ENCODE measurements around the gene DGCR6L.
"Not testable (repeated sequence)": the region's sequence is repeated elsewhere in the genome, so short reads cannot be mapped to it uniquely, and the experiment has no call there.

The DGCR6L gene

DNA sequence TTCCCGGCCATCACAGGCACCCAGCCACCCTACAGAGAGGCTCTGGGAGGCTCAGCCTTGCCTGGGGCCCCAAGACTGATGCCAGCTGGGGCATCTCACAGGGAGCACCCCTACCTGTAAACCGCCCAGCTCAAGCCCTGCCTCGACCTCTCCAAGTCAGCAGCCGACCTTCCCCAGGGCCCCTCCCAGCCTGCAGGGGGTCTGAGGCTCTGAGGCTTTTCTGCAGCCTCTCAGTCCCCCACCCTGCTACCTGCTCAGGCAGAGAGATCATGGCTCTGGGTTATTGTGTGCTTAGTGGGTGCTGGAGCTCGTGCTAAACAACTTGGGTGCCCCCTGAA, 28.6 kb downstream of the DGCR6L start:
- no peak for DNase-seq

DNA sequence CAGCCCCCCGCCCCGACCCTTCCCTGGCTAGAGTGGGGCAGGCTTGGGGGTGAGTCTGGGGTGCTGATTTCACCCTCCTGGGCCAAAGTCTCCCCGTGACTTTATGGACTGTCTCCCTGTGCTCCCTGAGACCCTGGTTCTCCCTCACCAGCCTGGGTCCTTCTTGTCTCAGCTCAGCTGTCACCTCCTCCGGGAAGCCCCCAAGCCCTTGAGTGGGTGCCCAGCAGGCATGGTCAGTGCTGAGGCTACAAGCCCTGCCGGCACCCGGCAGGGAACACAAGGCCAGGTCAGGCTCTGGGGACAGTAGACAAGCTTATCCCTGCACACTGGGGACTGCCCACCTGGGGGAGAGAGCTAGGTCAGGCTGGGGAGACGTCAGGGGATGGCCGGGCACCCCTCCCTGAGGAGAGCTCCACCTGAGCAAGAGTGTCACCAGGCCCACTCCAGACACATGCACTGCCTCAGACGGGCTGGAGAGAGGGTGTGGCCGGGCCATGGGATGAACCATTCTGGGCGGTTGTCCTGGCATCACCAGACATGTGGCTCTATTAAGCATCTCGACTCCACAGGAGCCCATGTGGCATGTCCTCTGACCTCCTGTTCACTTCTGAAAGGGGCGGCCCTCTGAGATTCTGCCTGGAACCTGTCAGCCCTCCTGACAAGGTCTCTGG, 29.1 kb downstream of the DGCR6L start:
- no peak for DNase-seq

DNA sequence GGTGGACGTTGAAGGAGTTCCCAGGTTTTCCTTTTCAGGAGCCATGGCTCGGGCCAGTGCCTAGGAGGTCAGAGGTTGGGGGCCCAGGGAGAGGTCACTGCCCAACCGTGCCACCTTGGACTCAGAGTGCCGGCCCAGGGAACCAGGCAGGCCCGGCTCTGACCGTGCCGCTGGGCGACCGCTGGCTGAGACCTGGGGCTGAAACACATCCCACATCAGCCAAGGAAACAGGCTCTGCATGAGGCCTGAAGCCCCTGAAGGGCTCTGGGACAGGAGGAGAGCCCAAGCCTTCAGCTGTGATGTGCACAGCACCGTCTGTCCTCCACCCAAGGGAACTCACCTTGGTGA, 29.8 kb downstream of the DGCR6L start:
- DNase-seq, result no peak

DNA sequence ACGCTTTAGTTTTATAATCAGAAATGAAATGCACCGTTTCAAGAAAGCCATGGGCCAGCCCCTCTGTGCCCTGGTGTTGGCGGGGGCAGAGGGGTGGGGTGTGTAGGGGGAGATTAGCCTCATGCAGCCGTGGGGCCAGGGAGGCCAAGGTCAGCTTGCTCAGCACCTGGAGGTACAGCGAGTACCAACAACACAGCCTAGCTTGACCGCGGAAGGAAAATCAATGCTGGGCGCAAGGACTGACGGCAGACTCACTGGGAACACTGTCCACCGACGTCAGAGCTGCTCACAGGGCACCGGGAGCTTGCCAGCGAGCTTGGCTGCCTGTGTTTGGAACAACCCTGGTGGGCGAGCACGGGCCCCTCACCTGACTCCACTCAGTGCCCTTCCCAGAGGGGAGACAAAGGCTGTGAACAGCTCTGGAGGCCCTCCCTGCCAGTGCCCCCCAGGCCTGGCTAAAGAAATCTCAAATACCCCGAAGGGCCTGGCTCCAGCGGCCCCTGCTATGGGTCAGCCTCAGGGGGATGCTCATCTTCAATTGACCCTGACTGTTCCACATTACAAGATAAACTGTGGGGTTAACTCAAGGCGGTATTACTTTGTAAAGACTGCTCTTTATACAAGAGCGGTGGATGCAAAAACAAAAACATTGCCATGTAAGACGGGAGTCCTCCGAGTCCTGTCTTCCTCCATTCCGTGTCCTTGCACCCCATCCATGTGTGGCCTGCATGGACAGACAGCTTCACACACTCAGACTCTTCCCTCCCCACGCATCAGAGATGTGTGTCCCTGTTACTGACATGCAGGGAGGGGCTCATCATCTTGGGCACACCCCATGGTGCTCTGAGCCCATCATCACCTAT, 30.4 kb downstream of the DGCR6L start:
- not testable (repeated sequence) for DNase-seq

DNA sequence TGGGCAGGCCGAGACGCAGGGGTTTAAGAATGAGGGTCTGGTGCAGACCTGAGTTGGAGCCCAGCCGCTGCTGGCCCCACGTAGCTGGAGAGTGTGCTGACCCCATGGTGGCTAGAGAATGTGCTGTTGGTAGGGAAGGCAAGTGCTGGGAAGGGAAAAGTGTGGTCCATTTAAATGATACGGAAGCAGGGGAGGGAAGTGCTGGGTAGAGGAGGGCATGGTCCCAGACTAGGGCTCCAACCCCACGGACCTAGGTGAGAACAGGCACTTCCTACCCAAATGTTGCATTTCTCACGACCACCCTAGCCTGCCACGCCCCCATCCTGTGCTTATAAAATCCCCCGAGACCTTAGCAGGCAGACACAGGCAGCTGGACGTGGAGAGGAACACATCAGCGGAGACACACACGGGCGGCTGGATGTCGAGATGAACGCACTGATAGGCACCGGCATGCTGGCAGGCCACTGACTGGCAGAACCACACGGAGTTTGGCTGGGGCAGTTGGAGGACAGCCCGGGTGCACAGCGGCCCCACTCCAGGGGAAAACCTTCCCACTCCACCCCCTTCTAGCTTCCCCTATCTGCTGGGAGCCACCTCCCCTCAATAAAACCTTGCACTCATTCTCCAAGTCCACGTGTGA, 33.0 kb downstream of the DGCR6L start:
- not testable (repeated sequence) for DNase-seq

DNA sequence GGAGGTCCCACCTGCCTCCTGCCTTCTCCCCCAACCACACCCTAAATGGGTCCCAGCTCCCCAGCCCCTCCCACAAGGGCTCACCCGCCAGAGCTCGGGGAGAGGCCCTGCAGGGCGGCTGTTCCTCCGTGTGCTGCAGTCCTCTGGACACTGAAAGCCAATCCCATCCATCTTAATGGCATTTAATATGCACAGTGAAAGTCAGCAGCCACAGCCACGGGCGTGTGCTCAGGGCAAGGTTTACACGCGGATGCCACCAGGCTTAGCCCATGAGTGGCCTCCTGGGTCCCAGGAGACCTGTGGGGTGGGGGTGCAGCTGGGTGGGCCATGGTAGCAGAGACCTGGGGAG, 33.6 kb downstream of the DGCR6L start:
- not testable (repeated sequence) for DNase-seq

DNA sequence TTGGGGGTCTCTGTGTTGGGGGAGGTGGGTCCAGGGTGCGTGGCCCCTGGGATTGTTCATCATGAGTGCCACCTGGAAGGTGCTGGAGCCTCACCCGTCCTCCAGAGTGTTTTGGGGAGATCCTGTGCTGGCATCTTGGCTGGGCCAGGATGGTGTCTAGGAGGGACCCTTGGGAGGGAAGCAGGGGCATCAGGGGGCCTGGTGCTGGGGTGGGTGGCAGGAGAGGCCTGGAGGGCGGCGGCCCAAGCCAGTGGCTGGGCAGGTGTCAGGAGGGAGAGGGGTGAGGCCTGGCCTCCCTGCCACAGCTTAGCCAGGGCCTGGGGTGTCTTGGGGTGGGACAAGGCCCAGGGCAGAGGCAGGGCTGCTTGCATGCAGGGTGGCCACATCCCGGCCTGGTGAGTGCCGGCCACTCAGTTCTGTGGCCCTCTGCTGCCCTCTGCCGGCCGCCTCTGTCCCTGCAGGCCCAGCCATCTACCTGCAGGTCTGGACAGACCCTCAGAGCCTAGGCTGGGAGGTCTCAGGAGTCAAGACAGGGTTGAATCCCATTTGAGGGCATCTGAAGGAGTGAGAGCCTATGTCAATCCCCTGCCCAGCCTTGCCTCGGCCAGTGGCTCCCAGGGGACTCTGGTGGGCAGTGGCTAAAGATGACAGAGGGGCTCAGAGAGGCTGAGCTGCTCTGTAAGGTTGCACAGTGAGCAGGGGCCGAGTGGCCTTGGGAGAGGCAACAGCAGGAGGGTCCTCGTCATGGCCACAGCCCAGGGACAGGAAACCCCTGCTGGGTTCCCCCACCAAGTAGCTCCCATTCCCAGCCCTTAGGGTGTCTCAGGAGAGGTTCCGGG, 34.2 kb downstream of the DGCR6L start:
- peak; percentile 78 for DNase-seq

DNA sequence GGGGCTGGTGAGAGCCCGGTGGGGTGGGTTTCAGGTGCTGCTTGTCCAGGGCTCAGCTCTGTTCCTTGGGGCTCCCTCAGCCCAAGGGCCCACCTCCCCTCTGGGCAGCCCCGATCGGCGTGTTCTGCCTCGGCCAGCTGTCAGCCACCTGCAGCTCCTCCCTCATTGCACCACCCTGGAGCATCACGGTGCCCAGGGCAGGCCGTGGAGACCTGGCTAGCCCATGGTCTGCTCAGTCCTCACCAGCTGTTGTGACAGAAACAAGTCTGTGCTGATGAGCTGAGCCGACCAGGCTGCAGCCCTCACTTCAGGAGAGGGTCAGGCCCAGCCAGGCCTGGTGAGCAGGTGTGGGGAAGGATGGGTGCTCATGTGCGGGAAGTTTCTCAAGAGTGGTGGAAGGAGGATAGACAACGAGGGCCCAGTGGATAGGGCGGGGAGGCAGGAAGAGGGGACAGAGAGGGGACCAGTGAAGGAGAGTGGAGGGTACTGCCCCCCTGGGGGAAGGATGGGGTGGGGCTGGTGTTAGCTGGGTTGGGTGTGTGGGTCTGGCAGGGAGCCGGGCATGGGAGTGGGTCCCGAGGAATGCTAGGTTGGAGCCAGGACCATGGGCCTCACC, 35.3 kb downstream of the DGCR6L start:
- no peak for DNase-seq

DNA sequence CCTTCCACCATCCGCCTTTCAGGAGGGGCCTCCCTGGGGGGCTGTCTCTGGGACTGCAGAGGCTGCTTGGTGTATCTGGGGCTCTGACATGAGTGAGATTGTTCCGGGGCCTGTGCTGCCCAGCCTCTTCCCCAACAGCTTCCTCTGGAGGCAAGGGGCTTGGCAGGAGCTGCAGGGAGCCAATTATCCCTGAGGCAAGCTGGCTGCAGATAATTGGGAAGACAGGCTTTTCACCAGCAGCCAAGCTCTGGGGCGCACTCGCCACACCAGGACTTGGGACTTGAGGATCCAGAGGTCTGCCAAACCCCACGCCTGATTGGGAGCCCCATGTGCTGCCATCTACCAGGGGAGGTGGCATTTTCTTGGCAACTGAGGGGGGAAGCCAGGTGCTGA, 36.2 kb downstream of the DGCR6L start:
- no peak for DNase-seq

DNA sequence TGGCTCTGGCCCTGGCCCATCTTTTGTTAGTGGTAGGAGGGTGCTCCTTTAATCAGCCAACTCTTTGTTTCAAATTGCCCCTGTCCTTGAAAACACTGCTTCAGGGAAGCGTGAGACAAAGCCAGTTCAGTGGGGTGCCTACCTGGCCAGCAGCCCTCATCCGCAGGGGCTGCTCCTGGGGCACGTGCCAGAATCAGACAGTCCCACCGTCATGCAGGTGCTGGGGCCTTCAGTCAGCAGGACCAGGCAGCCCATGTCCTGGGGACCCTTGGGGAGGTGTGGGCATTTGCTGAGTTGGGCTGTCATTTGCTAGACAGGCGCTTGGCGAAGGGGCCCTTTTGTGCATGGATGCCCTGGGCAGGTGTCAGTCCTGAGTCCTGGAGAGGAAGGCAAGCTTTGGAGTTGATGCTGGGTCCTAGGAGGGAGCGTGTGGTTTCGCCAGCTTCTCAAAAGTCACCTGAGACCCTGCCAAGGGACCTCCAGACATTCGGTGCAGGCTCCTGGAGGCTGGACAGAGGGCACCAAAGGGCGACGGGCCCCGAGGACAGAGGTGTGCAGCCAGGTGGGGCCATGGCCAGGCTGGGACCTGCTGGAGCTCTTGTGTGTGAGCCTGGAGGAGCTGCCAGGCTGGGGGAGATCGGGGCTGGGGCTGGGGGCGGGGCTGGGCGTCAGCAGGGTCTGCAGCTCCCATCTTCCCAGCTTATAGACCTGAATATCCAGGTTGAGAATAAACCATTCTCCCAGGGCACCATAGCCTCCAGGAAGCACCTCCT, 36.8 kb downstream of the DGCR6L start:
- no peak for DNase-seq

DNA sequence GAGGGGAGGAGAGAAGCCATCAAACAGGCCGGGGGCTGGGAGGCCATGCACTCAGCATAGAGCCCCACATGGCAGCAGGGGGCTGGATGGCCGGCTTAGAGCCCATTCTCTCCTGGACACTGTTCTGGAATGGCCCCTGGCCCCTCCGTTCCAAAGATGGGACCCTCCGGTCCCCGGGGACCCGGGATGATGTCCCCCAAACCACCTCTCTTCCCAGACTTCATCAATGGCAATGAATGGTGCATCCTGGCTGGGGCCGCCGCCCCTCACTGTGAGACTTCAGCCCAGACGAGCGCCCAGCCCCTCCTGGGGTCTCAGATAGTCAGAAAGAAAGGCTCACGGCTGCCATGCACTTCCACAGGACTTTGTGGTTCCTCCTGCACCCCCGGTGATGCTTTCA, 38.0 kb downstream of the DGCR6L start:
- DNase-seq, result no peak

DNA sequence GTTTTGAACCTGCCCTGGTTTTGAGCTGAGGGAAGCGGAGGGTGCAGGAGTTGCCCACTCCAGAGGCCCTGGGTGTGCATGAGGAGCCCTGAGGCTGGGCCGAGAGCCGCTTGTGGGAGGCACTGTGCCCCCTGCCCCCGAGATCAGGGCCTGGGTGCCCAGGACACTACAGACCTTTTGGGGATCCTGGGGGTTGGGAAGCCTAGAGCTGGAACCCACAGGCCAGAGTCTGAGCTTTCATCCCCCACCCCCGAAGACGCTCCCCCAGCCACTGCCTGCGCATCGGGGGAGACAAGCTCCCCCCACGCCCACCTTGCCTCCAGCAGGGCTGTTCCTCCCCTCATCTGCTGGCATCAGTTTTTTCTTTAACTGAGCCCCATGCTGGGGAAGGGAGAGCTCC, 38.4 kb downstream of the DGCR6L start:
- not testable (repeated sequence) for DNase-seq

DNA sequence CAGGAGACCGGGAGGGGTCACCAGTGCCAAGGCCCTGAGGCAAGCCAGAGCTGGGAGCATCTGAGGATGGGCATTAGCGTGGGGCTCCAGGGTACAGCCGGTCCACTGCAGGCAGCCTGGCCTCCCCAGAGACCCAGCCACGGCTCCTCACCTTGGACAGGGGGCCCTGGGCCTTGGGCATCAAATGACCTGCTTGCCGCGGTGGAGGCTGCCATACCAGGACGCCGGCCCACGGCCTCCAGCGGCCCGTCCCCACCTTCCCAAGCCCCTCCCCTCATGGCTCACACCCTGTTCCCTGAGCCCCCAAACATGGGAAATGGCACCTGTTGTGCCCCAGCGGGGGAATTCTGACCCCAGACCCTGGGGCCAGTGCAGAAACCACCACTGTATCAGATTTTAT, 39.0 kb downstream of the DGCR6L start:
- no peak for DNase-seq

DNA sequence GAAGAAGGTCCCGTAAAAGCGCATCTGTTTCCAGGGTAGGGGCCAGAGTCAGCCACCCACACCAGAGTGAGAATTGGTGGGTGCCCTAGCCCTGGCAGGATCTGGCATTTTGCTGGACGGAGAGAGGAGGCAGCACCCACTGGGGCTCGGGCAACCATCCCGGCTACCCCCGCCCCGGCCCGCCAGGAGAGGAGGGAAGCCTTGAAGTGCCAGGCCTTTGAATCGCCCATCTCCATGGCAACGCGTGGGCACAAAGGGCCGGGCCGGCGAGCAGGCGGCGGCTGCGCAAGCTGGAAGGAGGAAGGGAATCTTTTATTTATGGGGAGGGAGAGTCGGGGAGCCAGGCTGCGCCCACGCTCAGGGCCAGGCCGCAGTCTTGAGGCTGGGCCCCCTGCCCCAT, 39.7 kb downstream of the DGCR6L start:
- DNase-seq, result not testable (repeated sequence)

DNA sequence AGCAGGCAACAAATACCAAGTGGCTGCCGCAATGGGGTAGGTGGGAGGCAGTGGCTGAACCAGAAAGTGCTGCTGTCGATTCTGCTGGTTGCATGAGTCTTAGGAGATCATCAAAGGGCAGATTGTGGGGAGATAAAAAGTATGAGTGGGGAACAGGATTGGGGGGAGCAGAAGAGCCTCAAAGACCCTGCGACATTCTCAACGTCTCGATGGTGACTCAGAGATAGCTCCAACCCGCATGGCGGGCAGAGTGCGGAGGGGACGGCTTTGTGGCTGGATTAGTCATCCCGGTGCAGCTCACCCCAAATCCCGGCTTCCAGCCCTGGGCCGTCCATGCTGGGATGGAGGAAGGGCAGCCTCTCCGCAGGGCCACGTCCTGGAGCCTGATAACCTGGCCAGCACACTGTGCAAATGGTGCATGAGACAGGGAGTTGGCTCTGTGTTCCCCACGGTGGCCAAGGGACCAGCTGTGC, 40.2 kb downstream of the DGCR6L start:
- DNase-seq, result no peak

DNA sequence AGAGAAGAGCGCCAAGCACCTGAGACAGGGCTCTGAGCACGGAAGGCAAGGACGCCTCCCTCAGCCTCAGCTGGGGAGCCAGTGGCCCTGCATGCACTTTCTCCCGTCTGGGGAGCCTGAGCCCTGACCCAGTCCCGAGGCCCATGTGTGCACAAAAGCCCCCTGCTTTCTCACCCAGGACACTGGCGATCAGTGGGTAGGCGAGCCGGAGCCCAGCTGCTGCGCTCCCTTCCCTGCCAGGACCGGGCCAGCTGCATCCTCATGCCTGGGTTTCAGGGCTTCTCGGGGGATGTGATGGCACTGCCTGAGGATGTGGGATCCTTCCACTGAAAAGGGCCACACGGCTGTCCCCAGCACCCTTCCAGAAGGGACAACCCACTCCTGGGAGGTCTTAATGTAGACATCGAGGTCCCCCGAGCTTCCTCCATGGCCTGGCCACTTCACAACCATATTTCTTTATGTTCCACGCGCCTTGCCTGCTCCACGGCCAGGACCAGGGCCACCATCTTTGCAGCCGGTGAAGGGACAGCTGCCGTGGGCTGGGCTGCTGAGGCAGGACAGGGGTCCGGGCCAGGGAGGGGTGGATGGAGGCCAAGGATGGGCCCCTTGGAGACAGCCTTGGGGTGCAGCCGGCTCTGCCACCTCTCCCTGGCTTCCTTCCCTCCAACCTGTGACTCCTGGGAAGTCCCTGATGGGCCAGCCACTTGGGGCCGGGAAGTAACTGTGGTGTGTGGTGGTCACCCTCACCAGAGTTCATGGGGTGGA, 41.0 kb downstream of the DGCR6L start:
- DNase-seq, result not testable (repeated sequence)

DNA sequence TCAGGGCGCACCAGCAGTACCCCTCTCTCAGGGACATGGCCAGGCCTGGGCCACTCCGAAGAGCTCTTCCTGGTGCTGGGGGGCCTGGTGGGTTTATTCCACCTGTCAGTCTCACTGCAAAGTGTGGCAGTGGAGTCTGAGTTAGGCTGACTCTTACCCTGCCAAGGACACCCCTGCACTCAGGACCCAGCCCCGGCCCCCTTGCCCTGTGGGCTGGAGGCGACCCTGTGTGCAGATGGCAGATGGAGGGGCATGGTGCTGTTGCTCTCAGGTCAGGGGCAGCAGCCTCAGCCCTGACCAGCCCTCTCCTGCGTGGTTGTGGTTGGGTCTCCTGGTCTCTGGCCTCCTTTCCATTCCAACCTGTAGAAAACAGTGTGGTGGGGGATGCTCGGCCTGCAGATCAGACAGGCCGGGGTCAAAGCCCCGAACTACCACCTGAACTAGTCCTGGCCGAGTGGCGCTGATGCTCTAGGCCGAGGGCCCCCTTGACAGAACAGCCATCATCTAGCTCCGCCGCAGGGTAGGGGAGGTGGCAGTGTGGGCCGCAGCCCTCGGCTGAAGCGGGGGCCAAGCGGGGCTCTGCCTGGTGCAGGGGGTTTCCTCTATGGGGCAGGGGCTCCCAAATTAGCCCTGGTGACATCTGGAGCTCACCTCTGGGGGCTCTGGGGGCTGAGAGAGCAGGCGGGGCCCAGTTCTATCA, 41.8 kb downstream of the DGCR6L start:
- DNase-seq, result not testable (repeated sequence)

DNA sequence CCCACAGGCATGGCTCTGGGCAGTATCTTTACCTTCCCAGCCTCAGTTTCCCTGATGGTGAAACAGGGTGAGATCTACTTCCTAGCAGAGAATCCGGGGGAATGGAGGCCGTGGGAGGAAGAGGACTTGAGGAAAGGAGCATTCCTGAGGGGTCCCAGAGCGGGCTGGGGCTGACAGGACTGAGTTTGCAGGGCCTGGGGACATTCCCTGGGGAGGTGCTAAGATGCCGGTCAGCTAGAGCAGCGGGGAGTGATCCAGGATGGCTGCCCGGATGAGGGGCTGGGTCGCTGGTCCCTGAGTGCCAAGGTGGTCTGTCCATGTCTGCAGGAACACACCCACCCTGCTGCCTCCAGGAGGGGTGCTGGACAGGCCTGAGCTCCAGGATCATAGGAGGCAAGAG, 43.4 kb downstream of the DGCR6L start:
- DNase-seq, result no peak

DNA sequence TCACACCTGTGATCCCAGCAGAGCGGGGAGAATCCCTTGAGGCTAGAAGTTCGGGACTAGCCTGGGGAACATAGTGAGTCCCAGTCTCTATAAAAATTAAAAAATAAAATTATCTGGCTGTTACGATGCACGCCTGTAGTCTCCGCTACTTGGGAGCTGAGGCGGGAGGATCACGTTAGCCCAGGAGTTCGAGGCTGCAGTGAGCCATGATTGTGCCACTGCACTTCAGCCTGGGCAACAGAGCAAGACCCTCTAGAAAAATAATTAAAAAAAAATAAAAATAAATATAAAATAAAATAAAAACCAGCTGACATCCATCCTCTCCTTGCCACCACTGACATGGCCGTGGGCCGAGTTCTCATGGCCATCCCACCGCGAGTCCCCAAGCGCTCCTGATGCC, 44.0 kb downstream of the DGCR6L start:
- DNase-seq, result no peak

DNA sequence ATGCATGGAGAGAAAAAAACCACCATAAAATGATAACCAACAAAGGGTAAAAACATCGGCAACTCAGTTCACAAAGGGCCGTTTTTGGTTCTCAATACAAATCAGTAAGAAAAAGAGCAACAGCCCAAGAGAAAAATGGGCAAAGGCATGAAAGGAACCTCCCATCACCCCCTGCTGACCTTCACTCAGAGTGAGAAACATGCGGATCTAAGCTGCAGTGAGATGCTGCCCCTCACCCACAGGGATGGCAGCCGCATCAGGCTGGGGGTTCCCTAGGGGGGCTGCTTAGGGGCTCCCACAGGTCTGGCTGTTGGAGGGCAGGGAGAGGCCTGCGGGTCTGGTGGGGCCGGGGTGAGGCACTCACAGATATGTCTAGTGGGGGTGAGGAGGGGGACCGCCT, 44.5 kb downstream of the DGCR6L start:
- not testable (repeated sequence) for DNase-seq

All from stimulated activated CD4-positive, alpha-beta T cell treated with anti-CD3 and anti-CD28 coated beads, Interleukin-1b, Interleukin-23, amount 100 ng/mL, for 48 hours (primary cell).